Stimulated activated CD4-positive, alpha-beta T cell treated with anti-CD3 and anti-CD28 coated beads, Interleukin-15, amount 100 ng/mL, for 48 hours (primary cell): ENCODE results near the gene PCDHGA5.
"Not testable (repeated sequence)": the region's sequence is repeated elsewhere in the genome, so short reads cannot be mapped to it uniquely, and the experiment has no call there.

Experiments
- DNase-seq, 2 donors: peaks; one replicate each; pipeline ENCODE4 v3.0.0-alpha.2; 2020; ENCODE audit warnings: low read depth in 2 of 2

The PCDHGA5 gene

DNA sequence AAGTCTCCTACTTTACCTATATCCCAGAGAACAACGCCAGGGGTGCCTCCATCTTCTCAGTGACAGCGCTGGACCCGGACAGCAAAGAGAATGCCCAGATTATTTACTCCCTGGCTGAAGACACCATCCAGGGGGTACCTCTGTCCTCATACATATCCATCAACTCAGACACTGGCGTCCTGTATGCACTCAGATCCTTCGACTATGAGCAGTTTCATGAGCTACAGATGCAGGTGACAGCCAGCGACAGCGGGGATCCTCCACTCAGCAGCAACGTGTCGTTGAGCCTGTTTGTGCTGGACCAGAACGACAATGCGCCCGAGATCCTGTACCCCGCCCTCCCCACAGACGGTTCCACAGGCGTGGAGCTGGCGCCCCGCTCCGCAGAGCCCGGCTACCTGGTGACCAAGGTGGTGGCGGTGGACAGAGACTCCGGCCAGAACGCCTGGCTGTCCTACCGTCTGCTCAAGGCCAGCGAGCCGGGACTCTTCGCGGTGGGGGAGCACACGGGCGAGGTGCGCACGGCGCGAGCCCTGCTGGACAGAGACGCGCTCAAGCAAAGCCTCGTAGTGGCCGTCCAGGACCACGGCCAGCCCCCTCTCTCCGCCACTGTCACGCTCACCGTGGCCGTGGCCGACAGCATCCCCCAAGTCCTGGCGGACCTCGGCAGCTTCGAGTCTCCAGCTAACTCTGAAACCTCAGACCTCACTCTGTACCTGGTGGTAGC lies 50.7 kb downstream of the PCDHGA5 start:
- DNase-seq = not testable (repeated sequence)

DNA sequence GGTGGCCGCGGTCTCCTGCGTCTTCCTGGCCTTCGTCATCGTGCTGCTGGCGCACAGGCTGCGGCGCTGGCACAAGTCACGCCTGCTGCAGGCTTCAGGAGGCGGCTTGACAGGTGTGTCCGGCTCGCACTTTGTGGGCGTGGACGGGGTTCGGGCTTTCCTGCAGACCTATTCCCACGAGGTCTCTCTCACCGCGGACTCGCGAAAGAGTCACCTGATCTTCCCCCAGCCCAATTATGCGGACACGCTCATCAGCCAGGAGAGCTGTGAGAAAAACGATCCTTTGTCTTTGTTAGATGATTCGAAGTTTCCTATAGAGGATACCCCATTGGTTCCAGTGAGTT lies 51.3 kb downstream of the PCDHGA5 start:
- not testable (repeated sequence) for DNase-seq
